H9 (cell line): Measurements from ENCODE around the gene MYB. TPM values are rescaled to one million over a fixed set of nuclear protein-coding genes. Genes with fewer than 3 reads are reported as not detected.
A peak's percentile ranks its signal among the peaks of the same experiment; 100 is the strongest.

ENCODE experiments used
- DNase-seq: peaks from one replicate; pipeline ENCODE4 v3.0.0-alpha.2; 2017
- H2AFZ ChIP-seq: one replicate; pipeline ENCODE4 v1.6.1; 2013; ENCODE audit warnings: mild to moderate bottlenecking, low read length, control low read depth, moderate library complexity
- H2AK5ac ChIP-seq: 2 replicates; pipeline ENCODE4 v1.6.1; 2013; ENCODE audit warnings: low read length, control low read depth, mixed read lengths; ENCODE audit not compliant: insufficient read length
- H2BK120ac ChIP-seq: one replicate; pipeline ENCODE4 v1.6.1; 2013; ENCODE audit warnings: low read depth, mild to moderate bottlenecking, low read length, control low read depth, inconsistent platforms; ENCODE audit not compliant: poor library complexity, severe bottlenecking
- H2BK12ac ChIP-seq: 2 replicates; pipeline ENCODE4 v1.6.1; 2013; ENCODE audit warnings: low read length, control low read depth, mixed read lengths, low read depth; ENCODE audit not compliant: insufficient read length
- H2BK15ac ChIP-seq: 2 replicates; pipeline ENCODE4 v1.6.1; 2013; ENCODE audit warnings: low read depth, low read length, control low read depth
- H2BK20ac ChIP-seq: one replicate; pipeline ENCODE4 v1.6.1; 2013; ENCODE audit warnings: low read depth, mild to moderate bottlenecking, low read length, control low read depth, inconsistent platforms; ENCODE audit not compliant: poor library complexity, severe bottlenecking
- H2BK5ac ChIP-seq: 2 replicates; pipeline ENCODE4 v1.6.1; 2013; ENCODE audit warnings: low read length, control low read depth, mixed read lengths; ENCODE audit not compliant: insufficient read length
- H3K14ac ChIP-seq: 2 replicates; pipeline ENCODE4 v1.6.1; 2013; ENCODE audit warnings: low read length, control low read depth; ENCODE audit not compliant: insufficient read depth
- H3K18ac ChIP-seq: 2 replicates; pipeline ENCODE4 v1.6.1; 2013; ENCODE audit warnings: low read depth, mild to moderate bottlenecking, mixed read lengths, low read length, control low read depth; ENCODE audit not compliant: insufficient read length
- H3K23ac ChIP-seq: 2 replicates; pipeline ENCODE4 v1.6.1; 2013; ENCODE audit warnings: low read length, control low read depth, mixed read lengths, low read depth; ENCODE audit not compliant: insufficient read length
- H3K23me2 ChIP-seq: 2 replicates; pipeline ENCODE4 v1.6.1; 2013; ENCODE audit warnings: low read depth, mild to moderate bottlenecking, mixed read lengths, low read length, control low read depth; ENCODE audit not compliant: insufficient read length, poor library complexity, severe bottlenecking
- H3K27ac ChIP-seq: 2 replicates; pipeline ENCODE4 v1.5.1; 2013; ENCODE audit warnings: low read length, control low read depth, mixed read lengths, low read depth; ENCODE audit not compliant: insufficient read length
- H3K27me3 ChIP-seq: 2 replicates; pipeline ENCODE4 v1.6.1; 2013; ENCODE audit warnings: low read length, control low read depth, inconsistent platforms; ENCODE audit not compliant: insufficient read depth
- H3K4ac ChIP-seq: 2 replicates; pipeline ENCODE4 v1.6.1; 2013; ENCODE audit warnings: low read depth, mild to moderate bottlenecking, control low read depth, inconsistent platforms, low read length, moderate library complexity
- H3K4me1 ChIP-seq: 2 replicates; pipeline ENCODE4 v1.6.1; 2013; ENCODE audit warnings: low read length, control low read depth, inconsistent platforms; ENCODE audit not compliant: insufficient read depth
- H3K4me2 ChIP-seq: 2 replicates; pipeline ENCODE4 v1.6.1; 2013; ENCODE audit warnings: low read length, control low read depth, mixed read lengths; ENCODE audit not compliant: insufficient read length, insufficient read depth
- H3K56ac ChIP-seq: 2 replicates; pipeline ENCODE4 v1.6.1; 2013; ENCODE audit warnings: low read depth, mild to moderate bottlenecking, mixed read lengths, low read length, control low read depth; ENCODE audit not compliant: insufficient read length
- H3K79me1 ChIP-seq: 2 replicates; pipeline ENCODE4 v1.6.1; 2013; ENCODE audit warnings: low read depth, mild to moderate bottlenecking, moderate library complexity, low read length, control low read depth, inconsistent platforms; ENCODE audit not compliant: insufficient read depth, poor library complexity, severe bottlenecking
- H3K79me2 ChIP-seq: 2 replicates; pipeline ENCODE4 v1.6.1; 2013; ENCODE audit warnings: low read length, control low read depth, inconsistent platforms; ENCODE audit not compliant: insufficient read depth
- H3K9ac ChIP-seq: 2 replicates; pipeline ENCODE4 v1.6.1; 2013; ENCODE audit warnings: low read length, control low read depth, mixed read lengths; ENCODE audit not compliant: insufficient read length; ENCODE audit errors: extremely low read depth
- H3K9me3 ChIP-seq: one replicate; pipeline ENCODE4 v1.6.1; 2013; ENCODE audit warnings: low read depth, low read length, inconsistent platforms; ENCODE audit not compliant: control insufficient read depth
- H3T11ph ChIP-seq: one replicate; pipeline ENCODE4 v1.6.1; 2013; ENCODE audit warnings: mild to moderate bottlenecking, low read length, control low read depth, inconsistent platforms
- H4K20me1 ChIP-seq: one replicate; pipeline ENCODE4 v1.6.1; 2013; ENCODE audit not compliant: control insufficient read depth, insufficient read length, insufficient read depth
- H4K5ac ChIP-seq: 2 replicates; pipeline ENCODE4 v1.6.1; 2013; ENCODE audit warnings: low read depth, mild to moderate bottlenecking, mixed read lengths, low read length, control low read depth; ENCODE audit not compliant: insufficient read length
- H4K8ac ChIP-seq: replicated peaks from 2 replicates; pipeline ENCODE4 v1.6.1; 2013; ENCODE audit warnings: low read length, control low read depth, mixed read lengths, low read depth; ENCODE audit not compliant: insufficient read length
- H4K91ac ChIP-seq: 2 replicates; pipeline ENCODE4 v1.6.1; 2013; ENCODE audit warnings: low read depth, mild to moderate bottlenecking, moderate library complexity, mixed read lengths, low read length, control low read depth; ENCODE audit not compliant: insufficient read length
- H3K27ac Mint-ChIP-seq, 3 experiments: 2 replicates in 2 of 3; 3 replicates in 1 of 3; pipeline ENCODE4 v1.8.0; 2020 to 2021; ENCODE audit warnings: mixed read lengths in 3 of 3, mild to moderate bottlenecking in 1 of 3, moderate library complexity in 1 of 3
- H3K27me3 Mint-ChIP-seq: 2 replicates; pipeline ENCODE4 v1.8.0; 2021; ENCODE audit warnings: low read depth, mild to moderate bottlenecking, moderate library complexity, mixed read lengths
- H3K36me3 Mint-ChIP-seq, 3 experiments: 2 replicates in 2 of 3; 3 replicates in 1 of 3; pipeline ENCODE4 v1.8.0; 2020 to 2021; ENCODE audit warnings: low read depth in 3 of 3, mixed read lengths in 3 of 3; ENCODE audit not compliant: insufficient read depth in 1 of 3
- H3K4me1 Mint-ChIP-seq, 2 experiments: 2 replicates each; pipeline ENCODE4 v1.8.0; 2020; ENCODE audit warnings: mixed read lengths in 2 of 2
- H3K4me3 Mint-ChIP-seq, 2 experiments: 2 replicates in 1 of 2; 3 replicates in 1 of 2; pipeline ENCODE4 v1.8.0; 2020 to 2021; ENCODE audit warnings: mild to moderate bottlenecking in 2 of 2, mixed read lengths in 2 of 2, moderate library complexity in 1 of 2
- H3K9me3 Mint-ChIP-seq, 2 experiments: 2 replicates in 1 of 2; 3 replicates in 1 of 2; pipeline ENCODE4 v1.8.0; 2020; ENCODE audit warnings: mild to moderate bottlenecking in 2 of 2, mixed read lengths in 2 of 2, moderate library complexity in 1 of 2
- WGBS: extraction: QIAGEN DNeasy Blood & Tissue Kit; methylation state at CpG from one replicate; pipeline ENCODE4 v1.1.7; 2013; ENCODE audit warnings: missing lambda C conversion rate, low lambda C conversion rate, mixed read lengths; ENCODE audit not compliant: insufficient read length; ENCODE audit errors: extremely low coverage; 5-methylcytosine and 5-hydroxymethylcytosine counted together
- total RNA-seq: library from RNA; stranded (reverse); gene quantifications from 2 replicates; pipeline ENCODE4 v1.2.1, GENCODE V29; 2021
- TF ChIP-seq, protein P1 (sequence below): fragments of 200-600 bp; sonication (generic); conservative IDR thresholded peaks from 3 replicates; pipeline ENCODE4 v1.8.0; 2021; ENCODE audit warnings: antibody characterized with exemption, mild to moderate bottlenecking

MYB gene
- total RNA-seq, 1 experiment from 2014 or later, result 5.8 TPM

- Histone ChIP-seq H3K79me1 (no peaks in the 10 kb centered on the region), H3K4ac (no peak overlapping the region), H3K23me2 (no peaks in the 10 kb centered on the region), H2BK12ac (no peak overlapping the region), H3K18ac (no peak overlapping the region), H3K9me3 (no peaks in the 10 kb centered on the region), H3K56ac (no peak overlapping the region), H4K8ac (no peak overlapping the region), H3K14ac (no peak overlapping the region), H3K27ac (no peak overlapping the region), H3K79me2 (no peaks in the 10 kb centered on the region), H3K4me1 (peaks cover 2% of the 10 kb centered on the region; the same call in 1 of the 2 replicates), H2BK120ac (no peak overlapping the region), H3K4me2 (no peak overlapping the region), H3K23ac (no peak overlapping the region), H2BK5ac (no peak overlapping the region), H4K20me1 (no peaks in the 10 kb centered on the region), H3K27me3 (no peaks in the 10 kb centered on the region), H2AK5ac (no peak overlapping the region), H4K91ac (no peak overlapping the region), H3T11ph (no peak overlapping the region), H2BK15ac (no peak overlapping the region), H2BK20ac (no peak overlapping the region), H2AFZ (no peak overlapping the region), H4K5ac (no peak overlapping the region), H3K9ac (no peak overlapping the region)
- Mint-ChIP-seq H3K36me3 (peaks cover 8 to 42% (median 24%) of the 10 kb centered on the region in 3 experiments), H3K4me1 (peaks cover 4 to 13% of the 10 kb centered on the region in 2 experiments; a peak in 3 of 4 replicates), H3K4me3 (no peak overlapping the region), H3K9me3 (peaks cover 9 to 10% of the 10 kb centered on the region in 2 experiments; a peak in 4 of 5 replicates), H3K27ac (0 out of 7 replicates have a peak overlapping the region, but pooled peaks of 1 of the 3 experiments have one; percentile 54), H3K27me3 (no peaks in the 10 kb centered on the region)
- no CpG with 5 or more reads among the region's 6 CpGs for WGBS
- no peak for DNase-seq
- TF ChIP-seq, protein P1, sequence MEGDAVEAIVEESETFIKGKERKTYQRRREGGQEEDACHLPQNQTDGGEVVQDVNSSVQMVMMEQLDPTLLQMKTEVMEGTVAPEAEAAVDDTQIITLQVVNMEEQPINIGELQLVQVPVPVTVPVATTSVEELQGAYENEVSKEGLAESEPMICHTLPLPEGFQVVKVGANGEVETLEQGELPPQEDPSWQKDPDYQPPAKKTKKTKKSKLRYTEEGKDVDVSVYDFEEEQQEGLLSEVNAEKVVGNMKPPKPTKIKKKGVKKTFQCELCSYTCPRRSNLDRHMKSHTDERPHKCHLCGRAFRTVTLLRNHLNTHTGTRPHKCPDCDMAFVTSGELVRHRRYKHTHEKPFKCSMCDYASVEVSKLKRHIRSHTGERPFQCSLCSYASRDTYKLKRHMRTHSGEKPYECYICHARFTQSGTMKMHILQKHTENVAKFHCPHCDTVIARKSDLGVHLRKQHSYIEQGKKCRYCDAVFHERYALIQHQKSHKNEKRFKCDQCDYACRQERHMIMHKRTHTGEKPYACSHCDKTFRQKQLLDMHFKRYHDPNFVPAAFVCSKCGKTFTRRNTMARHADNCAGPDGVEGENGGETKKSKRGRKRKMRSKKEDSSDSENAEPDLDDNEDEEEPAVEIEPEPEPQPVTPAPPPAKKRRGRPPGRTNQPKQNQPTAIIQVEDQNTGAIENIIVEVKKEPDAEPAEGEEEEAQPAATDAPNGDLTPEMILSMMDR, result no peak
These were observed 28.7 kb downstream of the MYB start for GRCh38 chr6:135209803-135210202.
